ENCODE measurements around the gene TSPAN17.

Gene TSPAN17

DNA sequence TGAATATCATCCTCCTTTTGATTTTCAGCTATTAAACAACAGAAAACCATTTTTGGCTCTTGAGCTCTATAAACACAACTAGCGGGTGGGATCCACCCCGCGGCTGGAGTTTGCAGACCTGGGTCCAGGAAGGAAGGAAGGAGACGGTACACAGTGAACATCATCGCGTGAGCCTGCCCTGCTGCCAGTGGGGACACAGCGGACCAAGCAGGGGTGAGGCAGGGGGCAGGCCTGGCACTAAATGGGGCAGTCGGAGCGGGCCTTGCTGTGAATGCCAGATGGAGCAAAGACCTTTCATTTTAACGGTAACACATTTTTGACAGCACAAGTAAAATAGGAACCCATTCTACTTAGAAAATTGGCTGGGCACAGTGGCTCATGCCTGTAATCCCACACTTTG, 14.4 kb downstream of the TSPAN17 start:
- DNase-seq, result no peak

DNA sequence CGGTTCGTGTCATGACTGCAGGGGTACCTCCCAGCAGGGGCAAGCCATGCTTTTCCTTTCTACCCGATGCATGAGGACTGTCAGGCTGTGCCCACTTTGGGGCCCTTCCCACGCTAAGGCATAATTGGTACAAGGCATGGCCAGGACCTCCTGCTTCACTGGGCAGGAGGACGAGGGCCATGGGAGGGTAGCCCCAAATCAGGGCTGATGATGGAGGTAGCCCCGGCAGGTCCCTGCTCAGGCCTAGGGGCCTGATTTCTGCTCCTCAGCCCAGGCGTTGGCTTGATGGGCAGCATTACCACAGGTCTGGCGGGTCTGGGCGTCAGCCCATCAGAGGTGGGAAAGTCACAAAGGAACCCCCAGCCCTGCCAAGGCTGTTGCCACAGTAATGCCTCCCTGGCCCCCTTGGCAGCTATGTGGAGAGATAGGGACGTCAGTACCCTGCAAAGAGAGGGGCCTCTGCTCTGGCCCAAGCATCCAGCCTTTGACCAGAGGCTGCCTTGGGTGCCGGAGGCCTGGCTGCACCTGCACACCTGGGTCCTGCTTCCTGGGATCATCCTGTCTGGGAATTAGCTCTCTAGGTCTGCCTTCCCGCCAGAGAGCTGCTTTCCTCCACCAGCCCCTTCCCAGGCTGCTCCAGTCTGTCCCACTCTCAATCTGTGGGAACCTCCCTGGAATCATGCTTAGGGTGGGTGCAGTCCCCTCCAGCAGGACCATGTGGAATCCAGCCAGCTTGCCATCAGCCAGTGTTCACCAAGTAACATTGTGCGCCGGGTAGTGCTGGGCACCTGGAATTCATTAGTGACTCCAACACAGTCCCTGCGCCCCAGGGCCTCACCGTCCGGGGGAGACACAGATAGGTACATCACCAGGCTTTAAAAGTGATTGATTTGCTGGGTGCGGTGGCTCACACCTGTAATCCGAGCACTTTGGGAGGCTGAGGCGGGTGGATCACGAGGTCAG, 15.4 kb downstream of the TSPAN17 start:
- DNase-seq, result no peak

DNA sequence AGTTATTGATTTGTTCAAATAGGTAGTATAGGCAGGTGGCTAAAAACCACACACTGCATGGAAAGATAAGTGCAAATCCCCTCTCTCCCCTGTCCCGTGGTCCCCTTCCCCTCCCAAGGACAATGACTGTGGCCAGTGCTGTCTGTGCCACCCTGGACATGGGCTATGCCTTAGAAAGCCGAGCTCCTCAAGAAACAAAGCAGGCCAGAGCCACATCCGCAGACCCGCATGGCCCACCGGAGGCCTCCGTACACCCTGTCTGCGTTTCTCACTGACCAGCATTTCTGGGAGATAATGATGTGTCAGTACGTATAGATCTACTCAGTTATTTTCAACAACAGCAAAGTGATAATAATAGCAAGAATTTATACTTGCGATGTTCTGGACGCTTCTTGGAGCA, 16.3 kb downstream of the TSPAN17 start:
- DNase-seq, result no peak

DNA sequence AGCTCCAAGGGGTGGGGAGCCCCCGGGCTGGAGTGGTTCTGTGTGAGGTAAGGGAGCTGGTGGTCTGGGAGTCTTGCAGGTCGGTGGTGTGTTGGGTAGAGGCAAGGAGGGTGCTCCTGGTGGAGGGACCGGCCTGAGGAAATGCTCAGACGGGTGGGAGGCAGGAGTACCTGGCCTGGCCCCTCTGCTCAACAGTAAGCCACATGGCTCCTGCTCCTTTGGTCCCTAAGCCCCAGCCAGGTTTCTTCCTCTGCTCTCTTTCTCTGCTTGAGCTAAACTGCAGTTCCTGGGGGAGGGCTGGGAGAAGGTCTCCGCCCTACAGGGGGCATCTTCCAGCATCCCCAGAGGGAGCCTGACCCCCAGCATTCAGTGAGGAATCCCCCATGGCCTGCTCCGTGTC, 17.2 kb downstream of the TSPAN17 start:
- DNase-seq, result no peak

DNA sequence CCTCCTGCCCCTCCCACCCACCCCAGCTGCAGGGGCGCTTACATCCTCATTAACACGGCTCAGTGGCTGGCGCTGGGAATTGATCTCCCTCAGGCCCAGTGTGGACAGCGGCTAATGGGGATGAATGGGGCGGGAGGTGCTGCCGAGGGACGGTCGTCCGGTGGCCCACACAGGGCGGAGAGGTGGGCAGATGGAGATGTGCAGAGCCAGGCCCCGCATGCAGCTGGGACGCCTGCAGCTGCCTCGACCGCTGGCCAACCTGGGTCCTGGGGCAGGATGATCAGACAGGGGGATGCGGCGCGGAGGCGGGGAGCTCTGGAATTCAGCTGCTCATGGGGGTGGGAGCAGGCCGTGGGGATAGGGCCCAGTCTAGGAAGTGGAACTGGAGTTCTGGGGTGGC, 17.6 kb downstream of the TSPAN17 start:
- no peak for DNase-seq

DNA sequence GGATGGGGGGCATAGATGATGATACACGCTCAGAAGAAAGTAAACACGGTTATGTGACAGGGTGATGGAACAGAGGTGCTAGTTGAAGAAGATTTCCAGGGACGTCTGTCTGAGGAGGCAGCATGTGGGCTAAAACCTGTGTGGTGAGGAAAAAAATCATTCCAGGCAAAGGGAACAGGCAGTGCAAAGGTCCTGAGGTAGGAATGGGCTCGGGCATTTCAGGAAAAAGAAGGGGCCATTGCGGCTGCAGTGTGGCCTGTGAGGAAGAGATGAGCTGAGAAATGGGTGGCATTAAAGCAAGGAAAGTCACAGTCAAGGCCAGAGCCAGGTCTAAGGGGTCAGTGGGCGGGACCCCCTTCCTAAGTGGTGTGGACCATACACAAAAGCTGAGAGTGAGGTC, 18.2 kb downstream of the TSPAN17 start:
- DNase-seq, result no peak

DNA sequence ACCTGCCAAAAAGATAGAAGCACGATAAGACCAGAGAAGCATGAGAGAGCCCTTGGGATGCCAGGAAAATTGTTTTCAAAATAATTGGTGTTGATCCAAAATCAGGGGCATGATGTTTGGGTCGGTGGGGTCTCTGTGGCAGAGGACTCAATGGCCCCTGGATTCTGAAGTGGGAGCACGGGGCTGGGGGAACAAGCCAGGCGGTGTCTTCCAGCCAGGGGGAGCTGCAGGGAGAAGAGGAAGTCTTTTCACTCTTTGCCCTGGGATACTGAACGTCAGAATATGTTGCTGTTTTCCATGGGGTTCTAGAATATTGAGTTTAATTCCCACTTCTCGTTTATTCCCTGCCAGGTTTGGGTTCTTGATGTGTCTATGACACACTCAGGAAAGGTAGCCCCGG, 20.4 kb downstream of the TSPAN17 start:
- DNase-seq, result no peak

DNA sequence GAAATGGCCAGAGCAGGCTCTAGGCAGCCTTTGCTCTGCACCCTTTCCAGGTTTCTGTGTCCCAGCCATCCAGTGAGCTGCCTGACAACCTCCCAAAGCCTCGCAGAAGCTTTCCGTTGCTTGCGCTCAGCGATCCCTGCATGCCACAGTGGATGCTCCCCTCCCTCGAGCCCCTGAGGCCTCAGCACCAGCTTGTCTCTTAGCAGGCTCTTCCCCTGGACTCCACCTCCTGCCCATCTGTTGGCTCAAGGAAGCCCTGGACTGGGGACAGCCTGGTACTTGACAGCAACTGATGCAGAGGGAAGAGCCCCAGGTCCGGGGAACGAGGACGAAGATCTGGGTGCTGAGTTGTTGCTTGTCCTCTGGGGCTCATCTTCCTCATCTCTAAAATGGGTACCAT, 23.2 kb downstream of the TSPAN17 start:
- DNase-seq, result no peak

DNA sequence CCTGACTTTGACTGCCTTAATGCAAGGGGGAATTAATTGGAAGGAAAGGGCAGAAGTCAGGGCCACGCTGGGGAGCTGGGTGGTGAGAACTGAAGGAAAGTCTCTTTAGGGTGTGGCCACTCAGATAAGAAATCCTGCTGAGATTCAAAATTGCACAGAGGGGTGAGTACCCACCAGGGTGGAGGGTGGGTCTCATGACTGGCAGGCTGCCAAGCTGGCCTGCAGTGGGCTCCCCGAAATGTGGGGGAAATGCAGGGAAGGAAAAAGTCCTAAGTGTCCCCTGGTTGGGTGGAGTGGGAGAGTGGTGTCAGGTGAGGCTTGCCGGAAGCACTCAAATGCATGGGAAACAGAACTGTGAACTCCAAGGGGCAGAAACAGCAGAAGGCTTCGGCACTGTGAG, 24.1 kb downstream of the TSPAN17 start:
- no peak for DNase-seq

DNA sequence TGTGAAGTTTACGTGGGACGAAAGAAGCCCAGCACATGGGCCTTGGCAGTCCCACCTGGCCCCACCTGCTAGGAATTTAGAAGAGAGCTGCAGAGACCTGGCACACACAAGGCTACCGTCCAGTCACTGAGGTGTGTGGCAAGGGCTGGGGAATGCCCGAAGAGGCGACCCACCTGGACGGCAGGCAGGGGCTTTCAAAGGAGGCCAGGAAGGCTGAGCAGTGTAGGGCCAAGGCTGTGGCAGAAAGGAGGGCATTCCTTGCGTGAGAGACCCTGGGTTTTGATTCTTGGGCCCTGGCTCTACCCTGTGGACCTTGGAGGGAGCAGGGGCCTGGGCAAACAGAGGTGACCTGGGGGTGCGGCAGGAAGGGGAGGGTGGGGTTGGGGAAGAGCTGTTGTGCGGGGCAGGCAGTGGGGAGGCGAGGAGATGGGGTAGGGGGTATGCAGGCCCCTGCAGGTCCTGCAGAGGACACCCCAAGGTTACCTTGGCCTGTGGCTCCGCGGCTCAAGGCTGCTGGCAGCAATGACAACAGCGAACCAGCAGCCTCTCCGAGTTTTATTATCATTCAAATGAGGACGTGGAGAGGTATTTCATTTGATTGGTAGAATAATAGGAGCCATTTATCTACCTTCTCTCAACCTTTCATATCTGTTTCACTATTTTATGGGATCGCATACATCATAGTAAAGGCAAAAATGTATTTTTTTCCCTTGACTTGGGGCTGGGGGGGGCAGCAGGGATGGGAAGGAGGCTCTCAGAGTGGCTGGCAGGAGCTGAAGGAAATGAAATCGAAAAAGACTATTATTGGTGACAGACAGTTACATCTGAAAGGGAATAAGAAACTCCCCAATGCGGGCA, 24.8 kb downstream of the TSPAN17 start:
- DNase-seq, result no peak

DNA sequence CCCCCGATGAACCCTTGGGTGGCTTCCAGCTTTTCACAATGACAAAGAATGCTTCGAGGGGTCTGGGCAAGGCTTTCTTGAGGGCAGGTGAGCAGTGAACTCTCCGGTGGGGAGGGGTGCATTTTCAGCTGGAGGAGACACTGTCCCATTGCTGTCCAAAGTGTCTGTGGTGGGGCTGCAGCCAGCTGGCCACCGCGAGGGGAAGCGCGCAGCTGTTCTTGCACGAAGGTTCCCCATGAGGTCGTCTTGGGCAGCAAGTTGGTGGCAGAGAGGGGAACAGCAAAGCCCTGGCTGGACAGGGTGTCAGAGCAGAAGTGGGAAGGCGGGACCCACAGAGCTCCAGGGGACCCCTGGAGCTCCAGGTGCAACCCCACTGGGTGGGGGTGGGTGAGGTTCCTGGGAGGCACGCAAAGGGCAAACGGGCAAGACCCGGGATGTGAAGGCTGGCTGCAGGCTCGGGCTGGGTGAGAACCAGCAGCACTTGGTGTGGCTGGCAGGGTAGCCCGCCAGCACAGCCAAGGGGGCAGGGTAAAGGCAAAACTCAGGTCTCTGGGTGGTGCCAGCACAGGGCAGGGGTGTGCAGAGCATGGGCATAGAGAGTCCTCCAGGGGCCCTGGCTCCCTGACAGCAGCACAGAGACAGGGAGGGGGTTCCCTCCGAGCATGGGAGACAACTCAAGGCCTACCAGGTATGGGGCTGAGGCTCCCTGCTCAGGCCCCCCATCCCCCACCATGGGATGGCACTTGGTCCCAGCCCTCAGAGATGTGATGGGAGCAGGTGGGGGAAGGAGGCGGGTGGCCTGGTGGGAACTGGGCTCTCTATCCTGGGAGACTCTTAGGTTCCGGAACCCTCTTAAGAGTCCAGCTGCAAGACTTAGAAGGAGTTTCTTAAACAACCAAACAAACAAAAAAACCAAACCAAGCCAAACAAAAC, 26.6 kb downstream of the TSPAN17 start:
- no peak for DNase-seq

DNA sequence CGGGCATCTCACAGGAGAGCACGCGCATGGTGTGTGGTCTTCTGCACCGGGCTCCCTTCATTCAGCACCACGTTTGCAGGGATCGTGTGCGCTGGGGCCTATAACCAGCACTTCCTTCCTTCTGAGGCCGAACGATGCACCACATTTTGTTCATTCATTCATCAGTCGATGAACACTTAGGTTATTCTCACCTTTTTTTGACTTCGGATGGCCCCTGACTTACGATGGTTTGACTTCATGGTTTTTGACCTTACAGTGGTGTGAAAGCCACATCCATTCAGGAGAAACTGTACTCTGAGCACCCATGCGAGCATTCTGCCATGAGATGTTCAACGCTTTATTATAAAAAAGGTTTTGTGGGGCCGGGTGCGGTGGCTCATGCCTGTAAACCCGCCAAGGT, 27.5 kb downstream of the TSPAN17 start:
- no peak for DNase-seq

DNA sequence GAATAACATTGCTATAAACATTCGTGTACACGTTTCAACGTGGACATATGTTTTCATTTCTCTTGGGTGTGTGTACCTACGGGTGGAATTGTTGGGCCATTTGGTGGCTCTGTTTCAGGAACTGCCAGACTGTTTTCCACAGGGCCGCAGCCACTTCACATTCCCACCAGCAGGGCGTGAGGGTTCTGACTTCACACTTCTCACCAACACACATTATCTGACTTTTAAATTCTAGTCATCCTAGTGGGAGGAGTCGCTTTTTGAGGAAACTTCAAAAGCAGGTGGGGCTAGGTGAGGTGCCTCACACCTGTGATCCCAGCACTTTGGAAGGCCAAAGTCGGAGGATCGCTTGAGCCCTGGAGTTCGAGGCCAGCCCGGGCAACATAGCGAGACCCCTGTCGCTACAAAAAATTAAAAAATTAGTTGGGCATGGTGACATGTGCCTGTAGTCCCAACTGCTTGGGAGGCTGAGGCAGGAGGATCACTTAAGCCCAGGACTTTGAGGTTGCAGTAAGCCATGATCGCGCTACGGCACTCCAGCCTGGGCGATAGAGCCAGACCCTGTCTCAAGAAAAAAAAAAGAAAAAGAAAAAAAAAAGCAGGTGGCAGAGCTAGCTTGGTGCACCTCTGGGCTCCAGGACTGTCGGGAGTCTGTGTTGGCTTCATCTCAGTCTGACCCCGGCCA, 28.5 kb downstream of the TSPAN17 start:
- no peak for DNase-seq

DNA sequence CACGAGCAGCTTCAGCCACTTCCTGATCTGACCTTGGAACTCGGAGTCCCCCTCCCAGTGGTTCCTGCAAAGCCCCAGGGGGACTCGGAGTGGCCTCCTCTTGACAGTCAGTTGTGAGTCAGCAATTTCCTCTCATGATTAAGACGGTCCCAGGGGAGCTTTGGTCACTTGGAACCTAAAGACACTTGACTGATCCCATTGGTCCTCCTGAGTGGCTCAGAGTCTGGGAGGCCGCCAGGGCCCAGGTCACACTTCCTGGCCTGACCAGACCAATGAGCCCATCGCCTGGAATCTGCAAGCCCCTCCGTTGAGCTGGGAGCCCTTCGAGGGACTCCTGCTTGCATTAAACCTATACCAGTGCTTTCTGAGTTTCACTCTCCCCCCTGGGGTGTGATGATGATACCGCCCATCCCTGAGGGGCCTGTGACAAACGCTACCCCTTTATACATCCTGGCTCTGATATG, 29.1 kb downstream of the TSPAN17 start:
- no peak for DNase-seq

DNA sequence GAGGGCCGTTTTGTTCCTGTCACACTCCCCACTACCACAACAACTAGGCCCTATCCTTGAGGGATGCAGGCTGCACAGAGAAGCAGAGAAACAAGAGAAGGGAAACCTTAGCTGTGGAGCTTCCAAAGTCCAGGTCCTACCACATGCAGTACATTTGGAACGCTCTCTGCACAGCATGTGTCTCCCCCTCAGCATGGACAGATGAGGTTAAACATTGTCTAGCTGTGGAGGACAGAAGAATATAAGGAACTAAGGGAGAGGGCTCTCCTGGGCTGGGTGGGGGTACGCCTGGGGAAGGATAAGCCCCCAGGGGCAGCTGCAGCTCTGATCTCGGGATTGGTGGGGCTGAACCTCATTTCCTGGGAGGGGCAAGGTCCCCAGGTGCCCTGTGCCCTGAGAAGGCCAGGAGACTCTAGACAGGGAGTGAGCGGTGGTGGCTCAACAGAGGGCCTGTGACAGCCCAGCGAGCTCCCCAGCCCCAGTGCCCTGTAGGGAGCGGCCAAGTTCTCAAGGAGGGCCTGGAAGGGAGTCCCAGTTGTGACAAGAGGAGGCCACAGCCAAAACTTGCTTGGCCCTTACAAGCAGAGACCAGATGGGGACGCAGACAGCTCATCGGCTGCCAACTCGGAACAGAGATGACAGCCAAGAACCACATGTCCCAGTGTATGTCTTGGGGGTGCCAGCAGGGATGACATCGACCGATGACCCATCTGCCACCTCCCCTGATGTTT, 30.1 kb downstream of the TSPAN17 start:
- DNase-seq, result no peak

DNA sequence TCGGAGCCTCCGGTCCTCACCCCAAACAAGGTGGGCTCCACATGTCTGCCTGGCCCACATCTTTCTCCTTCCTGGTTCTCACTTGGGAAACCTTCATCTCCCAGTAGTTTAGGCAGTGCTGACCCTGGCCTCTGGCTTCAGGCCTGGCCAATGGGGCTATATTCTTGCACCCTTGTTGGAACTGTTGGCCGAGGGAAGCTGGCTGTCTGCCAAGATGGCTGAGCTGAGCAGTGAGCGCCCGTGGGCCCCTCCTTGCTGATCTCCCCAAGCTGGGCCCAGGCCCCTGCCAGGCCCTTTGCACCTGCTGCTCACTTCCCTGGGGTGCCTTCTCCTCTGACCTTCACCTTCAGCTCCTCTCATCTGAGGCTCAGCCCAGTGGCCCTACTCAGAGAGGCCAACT, 31.3 kb downstream of the TSPAN17 start:
- DNase-seq, result no peak

DNA sequence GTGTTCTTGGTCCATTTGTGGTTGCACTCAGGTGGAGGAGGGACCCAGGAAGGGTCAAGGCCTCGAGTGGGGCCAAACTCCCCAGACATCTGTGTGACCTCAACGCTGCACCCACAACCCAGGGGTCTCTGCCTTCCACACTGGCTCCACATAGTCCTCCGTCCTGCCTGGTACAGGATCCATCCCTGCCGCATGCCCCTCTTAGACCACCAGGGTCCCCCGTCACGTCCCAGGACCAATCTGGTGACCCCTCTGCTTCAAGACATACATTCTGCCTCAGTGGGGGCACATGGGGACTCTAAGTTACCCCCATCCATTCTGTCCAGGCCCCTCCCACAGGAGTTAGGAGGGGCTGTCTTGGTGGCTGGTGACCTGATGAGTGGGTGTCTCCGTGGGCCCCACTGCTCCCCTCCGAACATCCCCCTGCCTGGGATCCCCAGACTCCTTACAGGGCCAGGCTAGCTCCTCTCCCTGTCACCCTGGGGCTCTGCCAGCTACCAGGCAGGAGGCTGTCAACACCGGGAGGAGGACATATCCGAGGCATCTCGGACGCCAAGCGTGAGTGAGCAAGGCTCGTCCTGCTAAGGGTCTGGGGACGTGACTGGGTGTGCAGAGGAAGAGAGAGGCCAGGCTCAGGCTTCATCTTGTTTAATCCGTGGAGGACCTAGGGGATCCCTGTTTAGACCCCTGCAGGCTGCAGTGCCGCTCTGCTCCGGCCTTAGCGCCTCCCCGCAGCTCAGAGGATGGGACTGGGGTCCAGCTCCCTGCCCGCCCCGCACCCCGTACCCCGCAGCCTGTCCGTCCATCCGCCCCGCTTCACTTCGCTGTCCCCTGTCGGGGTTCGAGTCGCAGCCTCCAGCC, 32.3 kb downstream of the TSPAN17 start:
- no peak for DNase-seq

DNA sequence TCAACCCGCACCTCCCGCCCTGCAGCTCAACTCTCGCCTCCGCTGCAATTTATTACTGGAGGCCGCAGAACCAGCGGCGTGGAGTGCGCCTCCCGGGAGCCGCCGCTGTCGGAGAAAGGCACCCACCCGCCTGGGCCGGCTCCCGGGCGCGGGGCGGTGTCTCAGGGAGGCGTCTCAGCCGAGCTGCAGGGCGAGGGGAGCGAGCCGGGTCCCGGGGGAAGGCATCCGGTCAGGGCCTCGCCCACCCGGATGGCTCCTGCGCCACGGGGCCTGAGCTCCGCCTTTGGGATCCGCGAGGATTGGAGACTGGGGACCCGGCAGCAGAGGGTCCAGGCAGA, 32.9 kb downstream of the TSPAN17 start:
- DNase-seq, result no peak

DNA sequence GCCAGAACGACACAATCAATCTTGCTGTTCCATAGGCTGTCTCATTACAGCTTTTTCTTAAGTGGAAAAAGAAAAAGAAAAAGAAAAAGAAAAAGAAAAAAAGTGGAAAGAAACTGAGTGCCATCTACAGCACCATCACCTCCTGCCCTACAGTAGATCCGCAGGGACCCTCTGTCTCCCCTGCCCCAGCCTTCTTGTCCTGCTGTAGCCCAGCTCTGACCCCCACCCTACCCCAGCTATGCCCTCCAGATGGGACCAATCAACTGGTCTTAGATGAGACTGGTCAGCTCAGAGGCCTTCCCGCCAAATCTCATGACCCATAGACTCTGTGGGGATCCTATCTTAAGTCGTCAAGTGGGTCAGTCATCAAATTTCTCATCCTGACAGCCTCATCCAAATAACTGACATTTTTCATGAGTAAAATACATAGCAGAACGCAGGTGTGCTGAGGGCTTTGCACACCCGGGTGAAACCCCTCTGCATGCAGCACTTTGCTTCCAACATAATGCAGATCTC, 34.8 kb downstream of the TSPAN17 start:
- DNase-seq, result no peak

DNA sequence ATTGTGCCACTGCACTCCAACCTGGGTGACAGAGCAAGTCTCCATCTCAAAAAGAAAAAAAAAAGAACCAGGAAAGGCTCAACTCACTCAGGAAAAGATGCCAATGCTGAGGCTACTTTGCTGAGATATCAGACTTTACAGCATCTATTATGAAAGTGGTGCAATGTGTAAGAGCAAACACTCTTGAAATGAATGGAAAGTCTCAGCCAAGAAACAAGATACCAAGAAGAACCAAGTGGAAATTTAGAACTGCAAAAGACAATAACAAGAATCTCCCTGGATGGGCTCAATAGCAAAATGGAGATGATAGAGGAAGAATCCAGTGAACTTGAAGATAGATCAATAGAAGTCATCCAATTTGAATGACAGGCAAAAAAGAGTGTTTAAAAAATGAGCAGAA, 37.7 kb downstream of the TSPAN17 start:
- no peak for DNase-seq

Measured in NCI-H1048 (cell line).